Thymus (tissue), 11 donors: Measurements from ENCODE around the gene IFRD1. TPM values are rescaled to one million over a fixed set of nuclear protein-coding genes. Genes with fewer than 3 reads are reported as not detected.

Source experiments
- DNase-seq, 9 donors: peaks; one replicate each; pipeline ENCODE4 v3.0.0-alpha.2; 2013; ENCODE audit warnings: low spot score in 9 of 9, low read depth in 6 of 9, missing footprints in 1 of 9
- H3K27ac ChIP-seq, 2 donors: one replicate each; pipeline ENCODE4 v1.5.1; 2013; ENCODE audit warnings: control low read depth in 1 of 2, low read depth in 1 of 2, low read length in 1 of 2, mild to moderate bottlenecking in 1 of 2, moderate library complexity in 1 of 2
- H3K27me3 ChIP-seq, 2 donors: one replicate each; pipeline ENCODE4 v1.5.1; 2013; ENCODE audit warnings: low read length in 1 of 2; ENCODE audit not compliant: control insufficient read depth in 2 of 2, insufficient read depth in 1 of 2
- H3K36me3 ChIP-seq, 2 donors: one replicate each; pipeline ENCODE4 v1.5.1; 2013; ENCODE audit warnings: low read length in 1 of 2, mild to moderate bottlenecking in 1 of 2, moderate library complexity in 1 of 2; ENCODE audit not compliant: control insufficient read depth in 2 of 2, insufficient read depth in 2 of 2
- H3K4me1 ChIP-seq, 2 donors: one replicate each; pipeline ENCODE4 v1.5.1; 2013; ENCODE audit warnings: low read length in 2 of 2; ENCODE audit not compliant: control insufficient read depth in 2 of 2, insufficient read depth in 2 of 2
- H3K4me3 ChIP-seq, 2 donors: one replicate each; pipeline ENCODE4 v1.5.1; 2013; ENCODE audit warnings: low read length in 2 of 2, control low read depth in 1 of 2, mild to moderate bottlenecking in 1 of 2
- H3K9me3 ChIP-seq, 2 donors: one replicate each; pipeline ENCODE4 v1.5.1; 2013; ENCODE audit warnings: low read length in 1 of 2, mild to moderate bottlenecking in 1 of 2; ENCODE audit not compliant: control insufficient read depth in 2 of 2, insufficient read depth in 1 of 2
- WGBS: extraction: QIAGEN DNeasy Blood & Tissue Kit; methylation state at CpG from one replicate; pipeline ENCODE4 v1.1.7; 2013; 5-methylcytosine and 5-hydroxymethylcytosine counted together
- polyA plus RNA-seq: library from polyadenylated mRNA; stranded (reverse); fragments of 200-250 nt; gene quantifications from one replicate; pipeline ENCODE4 v1.2.3, GENCODE V29; 2013
- total RNA-seq: library from RNA; stranded (reverse); fragments of 120-200 nt; gene quantifications from one replicate; pipeline ENCODE4 v1.2.4, GENCODE V29; 2013
- donor health status: healthy.

IFRD1 gene
- total and polyA plus RNA-seq, 2 donors, result 23.2 to 63.0 TPM

GRCh38 chr7:112416127-112416526 lies 34.1 kb upstream of the IFRD1 start:
- Histone ChIP-seq H3K9me3 (no peaks in the 10 kb centered on the region), H3K27me3 (no peaks in the 10 kb centered on the region), H3K27ac (peak overlapping the region; percentile 6 to 21), H3K4me3 (no peak overlapping the region), H3K36me3 (no peaks in the 10 kb centered on the region), H3K4me1 (peaks cover 4 to 16% of the 10 kb centered on the region in 2 donors)
- WGBS, result 9% methylated on average over 4 of the region's 4 CpGs
- DNase-seq, result peak in 7 of 9 donors; percentile 42 to 81 (median 65)

- 98% methylated on average over 4 of the region's 4 CpGs for WGBS
These were observed 30.6 kb upstream of the IFRD1 start for GRCh38 chr7:112419543-112420130.

GRCh38 chr7:112420236-112420861 lies 29.9 kb upstream of the IFRD1 start:
- 90% methylated on average over 9 of the region's 9 CpGs for WGBS
- DNase-seq, result no peak
- H3K27ac ChIP-seq, result no peak overlapping the region
- H3K4me1 ChIP-seq, result peaks cover 20 to 36% of the 10 kb centered on the region in 2 donors
- no peaks in the 10 kb centered on the region for H3K27me3 ChIP-seq
- no peaks in the 10 kb centered on the region for H3K36me3 ChIP-seq
- H3K9me3 ChIP-seq, result no peaks in the 10 kb centered on the region
- H3K4me3 ChIP-seq, result no peak overlapping the region

More at GRCh38 chr7:112419543-112420130, 30.6 kb upstream of the IFRD1 start:
- Histone ChIP-seq H3K27ac (no peak overlapping the region), H3K27me3 (no peaks in the 10 kb centered on the region), H3K36me3 (no peaks in the 10 kb centered on the region), H3K4me3 (no peak overlapping the region), H3K4me1 (peaks cover 20 to 37% of the 10 kb centered on the region in 2 donors), H3K9me3 (no peaks in the 10 kb centered on the region)
- DNase-seq, result no peak

GRCh38 chr7:112421666-112422486 lies 28.4 kb upstream of the IFRD1 start:
- Histone ChIP-seq H3K4me1 (peaks cover 16 to 27% of the 10 kb centered on the region in 2 donors), H3K27ac (peak overlapping the region; percentile 78 to 89), H3K36me3 (no peaks in the 10 kb centered on the region), H3K4me3 (no peak overlapping the region), H3K9me3 (no peaks in the 10 kb centered on the region), H3K27me3 (no peaks in the 10 kb centered on the region)
- WGBS, result 43% methylated on average over 9 of the region's 9 CpGs
- peak; percentile 49 to 90 (median 75) for DNase-seq

GRCh38 chr7:112422842-112423496 lies 27.3 kb upstream of the IFRD1 start:
- 67% methylated on average over 6 of the region's 6 CpGs for WGBS
- Histone ChIP-seq H3K27ac (peak overlapping the region in 1 of 2 donors; percentile 89), H3K4me1 (peaks cover 16 to 27% of the 10 kb centered on the region in 2 donors), H3K9me3 (no peaks in the 10 kb centered on the region), H3K36me3 (no peaks in the 10 kb centered on the region), H3K27me3 (no peaks in the 10 kb centered on the region), H3K4me3 (no peak overlapping the region)
- peak in 7 of 9 donors; percentile 23 to 81 (median 56) for DNase-seq

GRCh38 chr7:112423987-112424386 lies 26.3 kb upstream of the IFRD1 start:
- Histone ChIP-seq H3K4me1 (peaks cover 16 to 27% of the 10 kb centered on the region in 2 donors), H3K36me3 (no peaks in the 10 kb centered on the region), H3K9me3 (no peaks in the 10 kb centered on the region), H3K4me3 (no peak overlapping the region), H3K27ac (no peak overlapping the region), H3K27me3 (no peaks in the 10 kb centered on the region)
- WGBS, result 82% methylated on average over 2 of the region's 2 CpGs
- DNase-seq, result no peak

GRCh38 chr7:112427984-112428383 lies 22.3 kb upstream of the IFRD1 start:
- DNase-seq, result no peak
- no peak overlapping the region for H3K4me3 ChIP-seq
- H3K27ac ChIP-seq, result no peak overlapping the region
- 94% methylated on average over 1 of the region's 1 CpG for WGBS
- H3K4me1 ChIP-seq, result peaks cover 2 to 12% of the 10 kb centered on the region in 2 donors
- no peaks in the 10 kb centered on the region for H3K27me3 ChIP-seq
- H3K9me3 ChIP-seq, result no peaks in the 10 kb centered on the region
- no peaks in the 10 kb centered on the region for H3K36me3 ChIP-seq

GRCh38 chr7:112428715-112429114 lies 21.5 kb upstream of the IFRD1 start:
- H3K27me3 ChIP-seq, result no peaks in the 10 kb centered on the region
- no peak overlapping the region for H3K27ac ChIP-seq
- H3K4me3 ChIP-seq, result no peak overlapping the region
- H3K36me3 ChIP-seq, result no peaks in the 10 kb centered on the region
- peaks cover 0 to 9% of the 10 kb centered on the region in 2 donors for H3K4me1 ChIP-seq
- DNase-seq, result no peak
- WGBS, result 93% methylated on average over 2 of the region's 2 CpGs
- H3K9me3 ChIP-seq, result no peaks in the 10 kb centered on the region
